ENCODE measurements around the gene MRPL43. TPM values are rescaled to one million over a fixed set of nuclear protein-coding genes. Genes with fewer than 3 reads are reported as not detected.

MRPL43 gene
- total RNA-seq, 4 donors from 2014 or later = 32.5 to 104 (median 77.1) TPM

DNA sequence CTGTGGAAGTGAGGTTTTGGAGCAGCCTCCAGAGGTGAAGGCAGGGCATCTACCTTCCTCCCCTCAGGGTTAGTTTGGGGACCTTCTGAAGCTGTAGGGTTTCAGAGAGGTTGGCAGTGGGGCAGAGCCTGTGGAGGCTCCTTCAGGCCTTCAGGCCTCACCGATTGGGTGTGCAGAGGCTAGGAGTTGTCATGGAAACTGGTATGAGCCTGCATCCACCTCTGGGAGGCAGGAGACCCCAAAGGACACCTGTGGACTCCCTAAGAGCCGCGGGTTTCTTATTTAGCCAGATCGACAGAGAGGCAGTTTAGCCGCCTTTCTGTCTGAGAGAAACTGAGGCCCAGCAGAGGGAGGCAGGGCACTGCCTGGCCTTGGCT lies 14.3 kb upstream of the MRPL43 start:
- Histone ChIP-seq H3K9me3 (no peaks in the 10 kb centered on the region), H3K27ac (peak overlapping the region; percentile 94 to 98 (median 97)), H3K4me3 (peak overlapping the region in 1 of 4 donors; percentile 30), H3K4me1 (peaks cover 10 to 43% (median 38%) of the 10 kb centered on the region in 4 donors), H3K27me3 (no peaks in the 10 kb centered on the region), H3K36me3 (peaks cover 0 to 15% (median 5%) of the 10 kb centered on the region in 4 donors)
- DNase-seq = no peak
- TF ChIP-seq POLR2AphosphoS5 (IDR thresholded peaks at IDR 0.05) (no peak), EP300 (IDR thresholded peaks at IDR 0.05; ENCODE audit: low read depth) (no peak), POLR2A (IDR thresholded peaks at IDR 0.05) (no peak)
- TF ChIP-seq, protein P1, sequence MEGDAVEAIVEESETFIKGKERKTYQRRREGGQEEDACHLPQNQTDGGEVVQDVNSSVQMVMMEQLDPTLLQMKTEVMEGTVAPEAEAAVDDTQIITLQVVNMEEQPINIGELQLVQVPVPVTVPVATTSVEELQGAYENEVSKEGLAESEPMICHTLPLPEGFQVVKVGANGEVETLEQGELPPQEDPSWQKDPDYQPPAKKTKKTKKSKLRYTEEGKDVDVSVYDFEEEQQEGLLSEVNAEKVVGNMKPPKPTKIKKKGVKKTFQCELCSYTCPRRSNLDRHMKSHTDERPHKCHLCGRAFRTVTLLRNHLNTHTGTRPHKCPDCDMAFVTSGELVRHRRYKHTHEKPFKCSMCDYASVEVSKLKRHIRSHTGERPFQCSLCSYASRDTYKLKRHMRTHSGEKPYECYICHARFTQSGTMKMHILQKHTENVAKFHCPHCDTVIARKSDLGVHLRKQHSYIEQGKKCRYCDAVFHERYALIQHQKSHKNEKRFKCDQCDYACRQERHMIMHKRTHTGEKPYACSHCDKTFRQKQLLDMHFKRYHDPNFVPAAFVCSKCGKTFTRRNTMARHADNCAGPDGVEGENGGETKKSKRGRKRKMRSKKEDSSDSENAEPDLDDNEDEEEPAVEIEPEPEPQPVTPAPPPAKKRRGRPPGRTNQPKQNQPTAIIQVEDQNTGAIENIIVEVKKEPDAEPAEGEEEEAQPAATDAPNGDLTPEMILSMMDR (IDR thresholded peaks at IDR 0.05) = no peak
- intact Hi-C loops (cut with DNase I; ENCODE audit: low total_unique reads) = no loop called here
- in situ Hi-C loops (cut with MboI; ENCODE audit: low pct_ligation_motif_present in 1 of 4, low pct_unique_long_range_greater_than_20kb in 1 of 4, low sequenced_read_pairs in 3 of 4) = no loop called here
- 75% methylated on average over 5 of the region's 5 CpGs; no CpG with 5 or more reads in 1 of the 2 donors for WGBS, 2 donors (ENCODE audit: low coverage in 1 of 2)

DNA sequence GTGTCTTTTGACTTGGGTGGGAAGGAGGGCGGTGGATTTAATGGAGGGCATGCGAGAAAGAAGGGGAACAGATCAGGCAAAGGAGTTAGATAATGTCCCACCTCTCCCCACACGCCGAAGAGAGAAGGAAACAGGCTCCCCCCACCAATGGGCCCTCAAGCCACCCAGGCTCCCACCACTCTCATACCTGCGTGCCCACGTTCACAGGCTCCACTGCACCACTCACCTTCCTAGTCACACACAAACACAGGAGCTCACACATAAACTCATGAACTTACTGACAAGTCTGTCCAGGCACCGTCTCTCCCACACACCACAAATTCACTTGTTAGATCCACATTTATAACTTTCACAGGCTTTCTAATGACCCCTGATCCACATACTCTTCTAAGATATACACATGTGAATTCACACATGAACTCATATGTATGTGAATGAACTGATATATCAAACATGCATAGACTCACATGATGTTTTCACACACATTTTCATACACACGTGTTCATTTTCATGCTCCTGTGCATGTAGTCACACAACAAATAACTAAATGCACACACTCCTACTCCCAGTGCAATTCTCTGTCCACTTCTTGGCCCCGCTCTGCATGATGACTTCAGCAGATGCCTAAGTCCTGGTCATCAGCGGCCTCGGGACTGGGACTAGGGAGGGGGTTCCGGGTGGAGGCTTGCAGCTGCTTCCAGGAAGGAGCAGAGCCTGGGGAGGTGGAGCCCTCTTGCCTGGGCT lies 13.8 kb upstream of the MRPL43 start:
- Histone ChIP-seq H3K4me1 (peaks cover 14 to 49% (median 44%) of the 10 kb centered on the region in 4 donors), H3K27ac (peak overlapping the region; percentile 94 to 98 (median 97)), H3K9me3 (no peaks in the 10 kb centered on the region), H3K27me3 (no peaks in the 10 kb centered on the region), H3K36me3 (peaks cover 0 to 15% (median 4%) of the 10 kb centered on the region in 4 donors), H3K4me3 (peak overlapping the region in 3 of 4 donors; percentile 66 to 77 (median 68))
- in situ Hi-C loops (cut with MboI; ENCODE audit: low pct_ligation_motif_present in 1 of 4, low pct_unique_long_range_greater_than_20kb in 1 of 4, low sequenced_read_pairs in 3 of 4) = no loop called here
- DNase-seq = peak; percentile 81
- intact Hi-C loops (cut with DNase I; ENCODE audit: low total_unique reads) = no loop called here
- TF ChIP-seq, protein P1 (IDR thresholded peaks at IDR 0.05) = no peak
- TF ChIP-seq EP300 (IDR thresholded peaks at IDR 0.05; ENCODE audit: low read depth) = no peak
- TF ChIP-seq POLR2AphosphoS5 (IDR thresholded peaks at IDR 0.05) = peak; percentile 90 to 94 (median 92)
- peak; percentile 62 for TF ChIP-seq POLR2A (IDR thresholded peaks at IDR 0.05)
- 31 to 44% methylated on average over 9 to 12 of the region's 12 CpGs for WGBS, 2 donors (ENCODE audit: low coverage in 1 of 2)

DNA sequence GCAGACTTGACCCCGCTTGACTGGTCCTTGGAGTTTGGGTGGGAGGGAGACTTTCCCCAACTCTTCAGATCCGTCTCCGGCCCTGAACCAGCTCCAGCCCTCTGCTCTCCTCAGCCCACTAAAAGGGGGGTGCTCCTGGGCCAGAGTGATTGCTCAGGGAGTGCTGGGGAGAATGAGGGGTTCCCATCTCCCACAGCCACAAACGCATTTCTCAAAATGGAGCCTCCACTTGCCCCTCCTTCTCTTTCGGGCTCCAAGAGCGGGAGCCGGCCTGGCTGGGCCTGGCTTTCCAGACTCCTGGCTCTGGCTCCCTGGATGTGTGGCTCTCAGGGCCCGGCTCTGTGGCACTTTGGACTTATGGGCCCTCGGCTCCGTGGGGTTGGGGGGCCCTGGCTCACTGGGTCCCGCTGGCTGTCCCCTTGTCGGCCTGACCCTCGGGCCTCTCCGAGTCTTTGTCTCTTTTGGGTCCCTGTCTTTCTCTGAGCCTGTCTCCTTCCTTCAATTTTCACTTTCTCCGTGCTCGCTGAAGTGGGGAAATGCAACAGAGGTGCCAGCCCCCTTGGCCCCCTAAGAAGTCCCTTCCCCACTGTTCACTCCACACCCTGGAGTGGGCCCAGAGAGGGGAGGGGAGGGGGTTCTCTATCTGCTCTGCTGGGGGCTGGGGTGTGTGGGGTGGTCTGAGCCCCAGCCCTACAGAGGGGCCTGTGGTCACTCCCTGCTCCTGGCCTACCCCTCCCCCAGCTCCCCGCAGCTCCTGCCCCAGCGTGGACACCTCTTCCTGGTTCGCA lies 13.0 kb upstream of the MRPL43 start:
- TF ChIP-seq POLR2A (IDR thresholded peaks at IDR 0.05) = no peak
- no peak for TF ChIP-seq POLR2AphosphoS5 (IDR thresholded peaks at IDR 0.05)
- no peak for TF ChIP-seq EP300 (IDR thresholded peaks at IDR 0.05; ENCODE audit: low read depth)
- TF ChIP-seq, protein P1 (IDR thresholded peaks at IDR 0.05) = no peak
- no peaks in the 10 kb centered on the region for H3K9me3 ChIP-seq
- peak; percentile 25 for DNase-seq
- peak overlapping the region; percentile 94 to 98 (median 97) for H3K27ac ChIP-seq
- in situ Hi-C loops (cut with MboI; ENCODE audit: low pct_ligation_motif_present in 1 of 4, low pct_unique_long_range_greater_than_20kb in 1 of 4, low sequenced_read_pairs in 3 of 4) (no loop called here), intact Hi-C loops (cut with DNase I; ENCODE audit: low total_unique reads) (no loop called here)
- no peaks in the 10 kb centered on the region for H3K27me3 ChIP-seq
- WGBS, 2 donors (ENCODE audit: low coverage in 1 of 2) = 22% methylated on average over 19 of the region's 19 CpGs; no CpG with 5 or more reads in 1 of the 2 donors
- H3K4me3 ChIP-seq = peak overlapping the region; percentile 66 to 77 (median 72)
- peaks cover 14 to 49% (median 44%) of the 10 kb centered on the region in 4 donors for H3K4me1 ChIP-seq
- peaks cover 0 to 9% (median under 1%) of the 10 kb centered on the region in 4 donors for H3K36me3 ChIP-seq

DNA sequence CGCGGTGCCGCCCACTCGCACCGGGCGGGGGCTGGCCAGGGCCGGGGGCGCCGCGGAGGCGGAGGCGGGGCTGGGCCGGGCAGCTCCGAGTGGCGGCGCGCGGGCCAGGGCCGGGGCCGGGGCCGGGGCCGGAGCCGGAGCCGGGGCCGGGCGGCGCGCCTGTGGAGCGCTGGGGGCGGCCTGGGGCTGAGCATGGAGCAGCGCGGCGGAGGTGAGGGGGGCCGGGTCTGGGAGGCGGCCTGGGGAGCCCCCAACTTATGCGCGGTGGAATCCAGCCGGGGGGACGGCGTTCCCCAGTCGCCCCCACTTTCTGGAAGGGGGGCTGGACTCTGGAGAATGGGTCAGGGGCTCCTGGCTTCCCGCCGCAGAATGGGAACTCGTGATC lies 12.4 kb upstream of the MRPL43 start, which contains the start of gene LZTS2:
Gene LZTS2 (plus strand): TSS at position 67 of the 385 bp plus-strand sequence. CDS start 2,731 bp downstream, outside the sequence.
- Histone ChIP-seq H3K27me3 (no peaks in the 10 kb centered on the region), H3K27ac (peak within 1 kb of the TSS; percentile 94 to 98 (median 97)), H3K36me3 (peaks cover 0 to 9% (median 0%) of the 10 kb centered on the region in 4 donors), H3K4me3 (peak within 1 kb of the TSS; percentile 66 to 77 (median 72)), H3K4me1 (peaks cover 14 to 49% (median 44%) of the 10 kb centered on the region in 4 donors), H3K9me3 (no peaks in the 10 kb centered on the region)
- intact Hi-C loops (cut with DNase I; ENCODE audit: low total_unique reads) (no loop called here), in situ Hi-C loops (cut with MboI; ENCODE audit: low pct_ligation_motif_present in 1 of 4, low pct_unique_long_range_greater_than_20kb in 1 of 4, low sequenced_read_pairs in 3 of 4) (no loop called here)
- 7% methylated on average over 22 of the region's 44 CpGs; no CpG with 5 or more reads in 1 of the 2 donors for WGBS, 2 donors (ENCODE audit: low coverage in 1 of 2)
- no peak for DNase-seq
- TF ChIP-seq, protein P1 (IDR thresholded peaks at IDR 0.05) = no peak
- no peak for TF ChIP-seq EP300 (IDR thresholded peaks at IDR 0.05; ENCODE audit: low read depth)
- TF ChIP-seq POLR2AphosphoS5 (IDR thresholded peaks at IDR 0.05) = no peak
- no peak for TF ChIP-seq POLR2A (IDR thresholded peaks at IDR 0.05)
